Astrocyte (in vitro differentiated cells and primary cell): ENCODE measurements around the gene RAB6B. TPM values are rescaled to one million over a fixed set of nuclear protein-coding genes. Genes with fewer than 3 reads are reported as not detected.

Experiments
- DNase-seq: peaks from one replicate; pipeline ENCODE4 v3.0.0-alpha.2; 2010; ENCODE audit warnings: low read depth
- FAIRE-seq: peaks from 2 replicates; lab custom pipeline; 2011; peaks lifted over from hg19 to GRCh38; lab: Jason Lieb, UNC
- H2AFZ ChIP-seq: 2 replicates; pipeline ENCODE4 v1.6.0; 2012; ENCODE audit warnings: low read depth, low read length, inconsistent platforms
- H3K27ac ChIP-seq: 2 replicates; pipeline ENCODE4 v1.5.1; 2011; ENCODE audit warnings: low read depth, low read length, inconsistent platforms
- H3K27me3 ChIP-seq: 2 replicates; pipeline ENCODE4 v1.6.0; 2011; ENCODE audit warnings: low read length, inconsistent platforms; ENCODE audit not compliant: insufficient read depth
- H3K36me3 ChIP-seq: 2 replicates; pipeline ENCODE4 v1.5.1; 2011; ENCODE audit warnings: low read length, inconsistent platforms; ENCODE audit not compliant: insufficient read depth
- H3K4me1 ChIP-seq: 2 replicates; pipeline ENCODE4 v1.5.1; 2011; ENCODE audit warnings: low read length, inconsistent platforms; ENCODE audit not compliant: insufficient read depth
- H3K4me2 ChIP-seq: 2 replicates; pipeline ENCODE4 v1.6.0; 2012; ENCODE audit warnings: low read length, inconsistent platforms
- H3K4me3 ChIP-seq: 2 replicates; pipeline ENCODE4 v1.5.1; 2011; ENCODE audit warnings: low read depth, mild to moderate bottlenecking, low read length, inconsistent platforms; ENCODE audit not compliant: insufficient read depth
- H3K79me2 ChIP-seq: 2 replicates; pipeline ENCODE4 v1.6.0; 2012; ENCODE audit warnings: mild to moderate bottlenecking, low read length, inconsistent platforms; ENCODE audit not compliant: insufficient read depth
- H3K9ac ChIP-seq: 2 replicates; pipeline ENCODE4 v1.6.0; 2012; ENCODE audit warnings: mild to moderate bottlenecking, low read length, inconsistent platforms
- H3K9me3 ChIP-seq: 2 replicates; pipeline ENCODE4 v1.5.1; 2012; ENCODE audit warnings: low read depth, mild to moderate bottlenecking, low read length, inconsistent platforms; ENCODE audit not compliant: insufficient read depth
- H4K20me1 ChIP-seq: 2 replicates; pipeline ENCODE4 v1.6.0; 2012; ENCODE audit warnings: low read length, inconsistent platforms; ENCODE audit not compliant: insufficient read depth
- H3K27ac Mint-ChIP-seq: one replicate; pipeline ENCODE4 v1.8.0; 2021; ENCODE audit warnings: mild to moderate bottlenecking, mixed read lengths; ENCODE audit not compliant: unreplicated experiment
- H3K27me3 Mint-ChIP-seq: one replicate; pipeline ENCODE4 v1.8.0; 2021; ENCODE audit warnings: low read depth, mixed read lengths; ENCODE audit not compliant: unreplicated experiment
- H3K36me3 Mint-ChIP-seq: one replicate; pipeline ENCODE4 v1.8.0; 2021; ENCODE audit warnings: low read depth, mixed read lengths; ENCODE audit not compliant: unreplicated experiment
- H3K4me1 Mint-ChIP-seq: one replicate; pipeline ENCODE4 v1.8.0; 2021; ENCODE audit warnings: low read depth, mixed read lengths; ENCODE audit not compliant: unreplicated experiment
- H3K4me3 Mint-ChIP-seq: one replicate; pipeline ENCODE4 v1.8.0; 2021; ENCODE audit warnings: mild to moderate bottlenecking, moderate library complexity, mixed read lengths; ENCODE audit not compliant: unreplicated experiment
- H3K9me3 Mint-ChIP-seq: one replicate; pipeline ENCODE4 v1.8.0; 2021; ENCODE audit warnings: mild to moderate bottlenecking, mixed read lengths; ENCODE audit not compliant: unreplicated experiment
- EZH2 ChIP-seq: IDR thresholded peaks from 2 replicates; pipeline ENCODE4 v1.6.1; 2012; ENCODE audit warnings: mild to moderate bottlenecking, low read length, inconsistent platforms; ENCODE audit not compliant: insufficient read depth
- total RNA-seq: library from RNA; stranded (reverse); gene quantifications from 2 replicates; pipeline ENCODE4 v1.2.1, GENCODE V29; 2021
- TF ChIP-seq, protein P1 (sequence below): IDR thresholded peaks from 2 replicates; pipeline ENCODE4 v1.5.1; 2011; ENCODE audit warnings: low read depth, mild to moderate bottlenecking, inconsistent platforms, low read length, moderate library complexity; ENCODE audit not compliant: insufficient read depth

RAB6B gene
- total RNA-seq, 1 donor from 2014 or later: 61.8 TPM

DNA sequence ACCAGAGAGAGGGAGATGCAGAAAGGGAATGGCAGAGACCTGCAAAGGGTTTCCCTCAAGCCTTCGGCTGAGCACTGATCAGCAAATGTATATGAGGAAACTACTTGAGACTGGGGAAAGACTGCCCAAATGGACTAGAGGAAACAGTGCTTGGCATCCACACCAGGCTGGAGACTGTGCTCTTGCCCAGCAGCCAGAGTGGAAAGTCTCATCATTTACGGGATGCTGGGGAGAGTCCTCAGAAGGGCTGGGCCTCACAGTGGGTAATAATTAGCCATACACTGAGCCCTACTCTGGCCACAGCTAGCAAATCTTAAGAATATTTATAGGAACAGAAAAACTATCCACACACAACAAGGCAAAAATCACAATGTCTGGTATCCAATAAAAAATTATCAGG is 18.5 kb downstream of the RAB6B start:
- H3K9me3 Mint-ChIP-seq: no peaks in the 10 kb centered on the region
- TF ChIP-seq, protein P1, sequence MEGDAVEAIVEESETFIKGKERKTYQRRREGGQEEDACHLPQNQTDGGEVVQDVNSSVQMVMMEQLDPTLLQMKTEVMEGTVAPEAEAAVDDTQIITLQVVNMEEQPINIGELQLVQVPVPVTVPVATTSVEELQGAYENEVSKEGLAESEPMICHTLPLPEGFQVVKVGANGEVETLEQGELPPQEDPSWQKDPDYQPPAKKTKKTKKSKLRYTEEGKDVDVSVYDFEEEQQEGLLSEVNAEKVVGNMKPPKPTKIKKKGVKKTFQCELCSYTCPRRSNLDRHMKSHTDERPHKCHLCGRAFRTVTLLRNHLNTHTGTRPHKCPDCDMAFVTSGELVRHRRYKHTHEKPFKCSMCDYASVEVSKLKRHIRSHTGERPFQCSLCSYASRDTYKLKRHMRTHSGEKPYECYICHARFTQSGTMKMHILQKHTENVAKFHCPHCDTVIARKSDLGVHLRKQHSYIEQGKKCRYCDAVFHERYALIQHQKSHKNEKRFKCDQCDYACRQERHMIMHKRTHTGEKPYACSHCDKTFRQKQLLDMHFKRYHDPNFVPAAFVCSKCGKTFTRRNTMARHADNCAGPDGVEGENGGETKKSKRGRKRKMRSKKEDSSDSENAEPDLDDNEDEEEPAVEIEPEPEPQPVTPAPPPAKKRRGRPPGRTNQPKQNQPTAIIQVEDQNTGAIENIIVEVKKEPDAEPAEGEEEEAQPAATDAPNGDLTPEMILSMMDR: no peak
- no peak for TF ChIP-seq EZH2
- no peak for FAIRE-seq

DNA sequence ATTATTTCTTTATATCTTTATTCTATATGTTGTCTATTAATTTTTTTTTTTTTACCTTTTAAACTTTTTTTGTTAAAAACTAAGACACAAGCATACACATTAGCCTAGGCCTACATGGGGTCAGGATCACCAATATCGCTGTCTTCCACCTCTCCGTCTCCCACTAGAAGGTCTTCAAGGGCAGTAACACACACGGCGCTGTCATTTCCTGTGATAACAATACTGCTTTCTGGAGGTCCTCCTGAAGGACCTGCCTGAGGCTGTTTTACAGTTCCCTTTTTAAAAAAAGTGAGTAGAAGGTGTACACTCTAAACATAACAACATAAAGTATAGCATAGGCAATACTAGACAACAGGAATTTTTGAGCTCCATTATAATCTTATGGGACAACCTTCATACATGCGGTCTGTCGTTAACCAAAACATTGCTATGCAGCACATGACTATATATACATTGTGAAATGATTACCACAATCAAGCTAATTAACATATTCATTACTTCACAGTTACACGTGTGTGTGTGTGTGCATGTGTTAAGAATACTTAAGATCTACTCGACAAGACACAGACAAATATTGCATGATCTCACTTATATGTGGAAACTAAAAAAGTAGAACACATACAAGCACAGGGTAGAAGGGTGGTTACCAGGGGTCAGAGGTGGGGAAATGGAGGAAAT is 20.8 kb downstream of the RAB6B start:
- Histone ChIP-seq H3K27me3 (no peaks in the 10 kb centered on the region), H3K4me3 (no peak overlapping the region), H3K27ac (no peak overlapping the region), H3K79me2 (no peaks in the 10 kb centered on the region), H3K36me3 (no peaks in the 10 kb centered on the region), H4K20me1 (no peaks in the 10 kb centered on the region), H3K9me3 (no peaks in the 10 kb centered on the region), H2AFZ (no peak overlapping the region), H3K4me2 (no peak overlapping the region), H3K9ac (no peak overlapping the region), H3K4me1 (no peaks in the 10 kb centered on the region)
- no peak overlapping the region for H3K4me3 Mint-ChIP-seq
- H3K9me3 Mint-ChIP-seq: no peaks in the 10 kb centered on the region
- H3K27me3 Mint-ChIP-seq: no peaks in the 10 kb centered on the region
- no peak overlapping the region for H3K27ac Mint-ChIP-seq
- H3K4me1 Mint-ChIP-seq: peaks cover 20% of the 10 kb centered on the region
- FAIRE-seq (no peak), DNase-seq (no peak)
- TF ChIP-seq EZH2: no peak
- TF ChIP-seq, protein P1: no peak
- peaks cover 4% of the 10 kb centered on the region for H3K36me3 Mint-ChIP-seq

More for the DNA sequence above, 18.5 kb downstream of the RAB6B start:
- Mint-ChIP-seq H3K27ac (no peak overlapping the region), H3K27me3 (no peaks in the 10 kb centered on the region), H3K4me3 (no peak overlapping the region), H3K4me1 (peaks cover 11% of the 10 kb centered on the region), H3K36me3 (peaks cover 11% of the 10 kb centered on the region)
- no peak overlapping the region for H2AFZ ChIP-seq
- no peak overlapping the region for H3K4me3 ChIP-seq
- no peaks in the 10 kb centered on the region for H3K9me3 ChIP-seq
- no peaks in the 10 kb centered on the region for H3K36me3 ChIP-seq
- no peaks in the 10 kb centered on the region for H3K27me3 ChIP-seq
- no peak for DNase-seq
- no peaks in the 10 kb centered on the region for H3K4me1 ChIP-seq
- no peaks in the 10 kb centered on the region for H4K20me1 ChIP-seq
- H3K79me2 ChIP-seq: no peaks in the 10 kb centered on the region
- H3K4me2 ChIP-seq: no peak overlapping the region
- no peak overlapping the region for H3K27ac ChIP-seq
- H3K9ac ChIP-seq: no peak overlapping the region

DNA sequence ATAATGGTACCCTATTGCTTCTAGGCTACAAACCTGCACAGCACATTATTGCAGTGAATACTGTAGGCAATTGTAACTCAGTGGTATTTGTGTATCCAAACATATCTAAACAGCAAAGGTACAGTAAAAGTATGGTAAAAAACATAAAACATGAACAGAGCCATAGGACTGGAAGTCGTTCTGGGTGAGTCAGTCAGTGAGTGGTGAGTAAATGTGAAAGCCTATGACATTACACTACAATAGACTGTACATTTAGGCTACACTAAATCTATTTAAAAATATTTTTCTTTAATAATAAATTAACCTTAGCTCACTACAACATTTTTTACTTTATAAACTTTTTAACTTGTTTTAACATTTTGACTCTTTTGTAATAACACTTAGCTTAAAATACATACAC is 21.3 kb downstream of the RAB6B start:
- TF ChIP-seq, protein P1: no peak
- no peak for TF ChIP-seq EZH2
- H4K20me1 ChIP-seq: no peaks in the 10 kb centered on the region
- FAIRE-seq (no peak), DNase-seq (no peak)
- no peak overlapping the region for H3K4me2 ChIP-seq
- H3K36me3 ChIP-seq: no peaks in the 10 kb centered on the region
- no peaks in the 10 kb centered on the region for H3K27me3 Mint-ChIP-seq
- no peak overlapping the region for H2AFZ ChIP-seq
- H3K4me3 Mint-ChIP-seq: no peak overlapping the region
- no peak overlapping the region for H3K9ac ChIP-seq
- no peaks in the 10 kb centered on the region for H3K9me3 Mint-ChIP-seq
- no peaks in the 10 kb centered on the region for H3K79me2 ChIP-seq
- peaks cover 20% of the 10 kb centered on the region for H3K4me1 Mint-ChIP-seq
- peaks cover under 1% of the 10 kb centered on the region for H3K27me3 ChIP-seq
- H3K27ac Mint-ChIP-seq: no peak overlapping the region
- H3K4me1 ChIP-seq: no peaks in the 10 kb centered on the region
- H3K27ac ChIP-seq: no peak overlapping the region
- H3K4me3 ChIP-seq: no peak overlapping the region
- H3K36me3 Mint-ChIP-seq: peaks cover 4% of the 10 kb centered on the region
- H3K9me3 ChIP-seq: no peaks in the 10 kb centered on the region
